ENCODE measurements around the gene BOLA1.
A peak's percentile ranks its signal among the peaks of the same experiment; 100 is the strongest.
"Not testable (repeated sequence)": the region's sequence is repeated elsewhere in the genome, so short reads cannot be mapped to it uniquely, and the experiment has no call there.

The BOLA1 gene

DNA sequence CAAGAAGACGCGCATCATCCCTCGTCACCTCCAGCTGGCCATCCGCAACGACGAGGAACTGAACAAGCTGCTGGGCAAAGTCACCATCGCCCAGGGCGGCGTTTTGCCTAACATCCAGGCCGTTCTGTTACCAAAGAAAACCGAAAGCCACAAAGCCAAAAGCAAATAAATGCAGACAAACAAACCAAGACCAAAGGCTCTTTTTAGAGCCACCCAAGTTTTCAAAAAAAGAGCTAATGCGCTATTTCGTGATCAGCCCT is 12.2 kb upstream of the BOLA1 start:
- DNase-seq (ENCODE audit: low read depth in 2 of 2) = not testable (repeated sequence)

GRCh38 chr1:149887456-149888246 is 11.7 kb upstream of the BOLA1 start:
- peak; percentile 36 to 60 for DNase-seq (ENCODE audit: low read depth in 2 of 2)

GRCh38 chr1:149888247-149888998 is 10.9 kb upstream of the BOLA1 start:
- peak; percentile 46 to 48 for DNase-seq (ENCODE audit: low read depth in 2 of 2)

GRCh38 chr1:149888999-149889289 is 10.4 kb upstream of the BOLA1 start:
- no peak for DNase-seq (ENCODE audit: low read depth in 2 of 2)

DNA sequence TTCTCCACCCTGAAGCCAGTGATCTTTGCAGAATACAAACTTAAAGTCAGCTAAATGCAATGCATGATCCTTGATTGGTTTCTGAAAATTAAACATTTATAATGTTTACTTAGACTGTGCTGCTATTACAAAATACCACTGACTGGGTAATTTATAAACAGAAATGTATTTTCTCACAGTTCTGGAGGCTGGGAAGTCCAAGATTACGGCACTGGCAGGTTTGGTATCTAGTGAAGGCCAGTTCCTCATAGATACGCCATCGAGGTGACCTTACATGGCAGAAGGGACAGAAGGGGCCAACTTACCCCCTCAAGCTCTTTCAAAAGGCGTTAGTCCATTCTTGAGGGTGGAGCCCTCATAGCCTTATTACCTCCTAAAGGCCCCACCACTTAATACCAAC is 2.8 kb upstream of the BOLA1 start:
- no peak for DNase-seq (ENCODE audit: low read depth in 2 of 2)

DNA sequence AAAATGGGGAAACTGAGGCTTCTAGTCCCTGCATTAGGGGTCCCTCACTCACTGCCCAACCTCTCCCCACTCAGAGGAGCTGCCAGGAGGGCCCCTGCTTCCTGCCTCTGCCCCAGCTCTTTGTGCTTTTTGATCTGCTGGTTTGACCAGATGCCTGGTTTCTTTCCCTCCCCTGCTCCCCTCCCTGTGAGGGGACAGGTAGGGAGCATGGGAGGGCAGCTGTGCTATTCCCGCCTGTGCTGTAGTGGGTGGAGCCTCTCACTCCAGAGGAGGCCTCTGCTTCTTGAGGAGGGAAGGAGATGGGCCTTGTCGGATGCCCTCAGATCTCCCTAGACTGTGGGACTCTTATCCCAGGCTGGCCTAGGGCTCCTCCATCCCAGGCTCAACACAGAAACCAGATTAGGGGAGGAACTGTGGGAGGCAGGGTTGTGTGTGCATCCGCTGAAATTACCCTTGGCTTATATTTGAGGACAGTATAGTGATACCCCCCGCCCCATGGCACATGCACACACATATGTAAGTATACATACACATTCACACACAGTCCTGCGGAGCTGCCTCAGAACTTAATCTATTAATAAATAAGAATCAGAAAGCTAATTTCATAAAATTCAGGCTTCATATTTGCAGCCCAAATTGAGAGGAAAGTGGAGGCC is 4.6 kb downstream of the BOLA1 start:
- no peak for DNase-seq (ENCODE audit: low read depth in 2 of 2)

GRCh38 chr1:149906570-149907075 is 7.3 kb downstream of the BOLA1 start:
- DNase-seq (ENCODE audit: low read depth in 2 of 2) = no peak

GRCh38 chr1:149914545-149914944 is 15.2 kb downstream of the BOLA1 start:
- DNase-seq (ENCODE audit: low read depth in 2 of 2) = no peak

DNA sequence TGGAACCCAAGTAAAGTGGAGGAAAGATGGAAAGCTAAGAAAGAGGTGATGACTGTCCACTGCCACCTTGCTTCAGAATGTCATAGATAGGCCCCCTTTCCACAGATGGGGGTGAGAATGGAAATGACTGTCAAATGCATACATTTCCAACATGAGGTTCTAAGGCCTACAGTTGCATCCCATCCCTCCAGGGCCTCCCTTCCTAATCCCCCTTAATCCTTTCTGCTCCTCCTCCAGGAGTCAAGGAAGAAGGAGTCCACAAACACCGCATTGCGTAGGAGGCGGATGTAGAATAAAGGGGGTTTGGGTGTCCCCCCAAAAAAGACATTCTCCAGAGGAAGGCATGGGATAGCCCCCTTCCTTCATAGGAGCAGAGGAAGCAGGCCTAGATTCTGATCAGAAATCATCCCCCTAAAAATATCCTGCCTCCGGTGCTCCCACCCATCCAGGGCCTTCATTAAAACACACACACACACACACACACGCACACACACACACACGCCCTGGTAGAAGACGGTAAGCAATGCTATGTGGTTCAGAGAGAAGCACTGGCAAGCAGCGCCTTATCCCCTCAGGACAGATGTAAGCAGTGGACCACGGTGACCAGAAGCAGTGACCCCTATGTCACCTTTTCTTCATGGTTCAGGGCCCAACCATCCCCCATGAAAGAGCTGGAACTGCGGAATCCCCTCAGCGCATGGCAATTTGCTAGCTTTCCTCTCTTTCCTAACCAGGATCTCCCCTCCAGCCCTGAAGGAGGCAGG is 16.2 kb downstream of the BOLA1 start:
- no peak for DNase-seq (ENCODE audit: low read depth in 2 of 2)

- no peak for DNase-seq (ENCODE audit: low read depth in 2 of 2)
These were observed 17.0 kb downstream of the BOLA1 start for GRCh38 chr1:149916193-149916897.

DNA sequence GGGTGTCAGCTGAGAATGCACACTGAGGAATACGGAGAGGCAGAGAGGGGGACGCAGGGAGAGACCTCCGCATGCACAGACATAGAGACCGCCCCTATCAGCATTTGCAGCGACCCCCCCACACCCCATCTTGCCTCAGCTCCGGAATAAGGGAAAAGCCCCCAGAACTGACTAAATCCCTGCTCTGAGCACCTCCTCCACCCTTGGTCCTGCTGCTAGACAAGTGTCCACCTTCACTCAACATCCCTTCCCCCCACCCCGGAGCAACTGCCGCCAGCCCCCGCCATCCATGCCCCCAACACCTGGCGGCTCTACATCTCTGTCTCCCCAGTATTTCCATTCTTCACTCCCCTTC is 17.5 kb downstream of the BOLA1 start:
- DNase-seq (ENCODE audit: low read depth in 2 of 2) = no peak

DNA sequence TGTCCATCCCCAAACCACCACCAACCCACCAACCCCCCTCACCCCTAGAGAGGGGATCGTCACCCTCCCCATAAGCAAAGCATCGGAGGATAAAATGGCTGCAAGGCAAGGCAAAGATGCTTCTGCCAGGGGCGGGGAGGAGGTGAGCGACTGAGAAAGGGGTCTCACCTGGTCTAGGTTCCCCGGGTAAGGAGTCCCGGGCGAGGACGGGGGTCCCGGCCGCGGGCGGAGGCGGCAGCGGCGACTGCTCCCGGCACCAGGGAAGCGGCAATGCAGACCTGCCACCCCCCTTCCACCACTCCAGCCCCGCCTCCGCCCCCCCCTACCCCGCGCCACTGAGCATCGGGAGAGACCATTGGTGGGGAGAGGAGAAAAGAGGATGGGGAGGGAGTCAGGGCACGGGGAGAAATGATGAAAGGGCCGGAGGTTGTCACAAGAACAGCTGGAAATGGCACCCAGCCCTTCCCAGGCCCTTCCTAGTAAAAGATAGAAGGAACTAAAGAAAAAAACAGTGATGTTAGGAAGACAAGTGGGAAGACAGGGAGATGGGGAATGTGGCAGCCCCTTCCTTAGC is 18.3 kb downstream of the BOLA1 start, which contains the start of gene SV2A:
SV2A (minus strand) TSS at position 274 of the 574 bp plus-strand sequence. CDS start 4,004 bp downstream, outside the sequence.
- no peak for DNase-seq (ENCODE audit: low read depth in 2 of 2)

- DNase-seq (ENCODE audit: low read depth in 2 of 2) = no peak
These were observed 24.3 kb downstream of the BOLA1 start for GRCh38 chr1:149923626-149924025.

DNA sequence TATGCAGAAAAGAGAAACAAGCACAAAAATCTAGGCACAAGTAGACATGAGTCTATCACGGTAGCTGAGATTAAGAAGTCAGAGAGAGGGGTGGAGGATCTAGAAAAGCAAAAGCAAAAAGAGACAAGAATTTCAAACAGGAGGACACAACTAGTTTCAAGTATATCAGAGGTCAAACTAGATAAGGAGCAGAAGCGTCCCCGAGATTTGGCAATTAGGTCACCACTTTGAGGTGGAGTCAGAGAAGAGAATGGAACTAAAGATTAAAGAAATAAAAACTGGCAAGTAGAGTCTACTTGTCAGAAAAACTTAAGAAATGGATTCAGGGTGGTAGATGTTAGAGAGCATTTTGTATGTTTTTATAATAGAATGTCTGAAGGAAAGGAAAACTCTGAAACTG is 26.0 kb downstream of the BOLA1 start:
- no peak for DNase-seq (ENCODE audit: low read depth in 2 of 2)

DNA sequence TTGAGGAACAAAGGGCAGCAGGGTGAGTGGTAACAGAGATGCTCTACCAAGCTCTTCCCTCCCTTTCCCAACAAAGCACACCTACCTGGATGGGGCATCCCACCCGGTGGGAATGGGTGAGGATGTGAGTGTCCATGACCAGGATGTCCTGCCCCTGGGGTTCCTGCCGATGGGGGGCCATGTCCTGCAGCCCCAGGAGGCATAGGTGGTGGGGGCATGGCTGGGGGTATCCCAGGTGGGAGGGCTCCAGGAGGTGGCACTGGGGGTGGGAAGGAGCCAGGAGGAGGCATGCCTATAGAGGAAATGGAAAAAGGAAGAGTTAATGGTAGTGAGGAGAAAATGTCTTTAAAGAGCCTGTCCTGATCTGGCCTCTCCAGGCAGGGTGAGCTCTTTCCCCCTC is 26.4 kb downstream of the BOLA1 start:
- DNase-seq (ENCODE audit: low read depth in 2 of 2) = no peak

DNA sequence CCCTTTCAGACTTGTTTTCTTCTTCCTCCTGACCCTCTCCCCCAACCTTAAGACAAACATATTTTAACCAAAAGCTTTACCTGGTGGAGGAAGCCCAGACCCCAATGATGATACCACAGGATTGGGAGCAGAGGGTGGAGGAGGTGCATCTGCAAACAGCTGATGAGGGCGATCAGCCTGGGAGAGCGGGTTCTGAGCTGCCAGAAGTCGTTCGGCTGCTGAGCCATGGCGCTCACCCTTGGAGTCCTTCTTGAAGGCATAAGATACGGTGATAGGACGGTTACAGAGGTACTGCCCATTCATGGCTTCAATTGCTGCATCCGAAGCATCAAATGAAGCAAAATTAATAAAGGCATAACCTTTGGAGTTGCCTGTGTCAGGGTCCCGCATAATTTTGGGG is 26.9 kb downstream of the BOLA1 start:
- DNase-seq (ENCODE audit: low read depth in 2 of 2) = no peak

GRCh38 chr1:149927056-149927562 is 27.7 kb downstream of the BOLA1 start:
- DNase-seq (ENCODE audit: low read depth in 2 of 2) = no peak

GRCh38 chr1:149927563-149928400 is 28.4 kb downstream of the BOLA1 start, which contains the start of gene SF3B4:
Gene SF3B4, minus strand, starts transcription at chr1:149927803. Its CDS starts 44 bp downstream, at chr1:149927759.
- DNase-seq (ENCODE audit: low read depth in 2 of 2) = peak; percentile 89 to 94

- DNase-seq (ENCODE audit: low read depth in 2 of 2) = no peak
These were observed 29.0 kb downstream of the BOLA1 start for GRCh38 chr1:149928401-149928724.

DNA sequence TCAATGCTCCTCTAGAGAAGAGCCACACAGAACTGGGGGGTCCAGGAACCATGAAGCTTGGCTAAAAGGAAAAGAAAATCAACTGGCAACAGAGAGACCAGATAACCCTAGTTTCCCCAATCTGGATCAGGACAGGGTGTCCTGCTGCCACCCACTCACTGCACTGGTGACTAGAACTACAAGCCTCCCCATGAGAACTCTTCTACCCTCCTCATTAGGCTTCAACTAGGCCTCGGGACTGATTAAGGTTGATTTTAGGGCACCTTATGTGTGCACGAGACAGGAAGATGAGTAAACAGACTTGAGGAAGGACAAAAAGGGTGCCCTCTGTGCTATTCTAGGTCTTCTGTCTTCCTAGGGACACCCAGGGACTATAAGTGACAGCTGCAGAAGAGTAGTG is 30.5 kb downstream of the BOLA1 start:
- DNase-seq (ENCODE audit: low read depth in 2 of 2) = no peak

Measured in stimulated activated CD8-positive, alpha-beta memory T cell treated with anti-CD3 and anti-CD28 coated beads, Interleukin-15, amount 100 ng/mL, for 4 hours (primary cell).